Mesothelial cell of epicardium (in vitro differentiated cells): Measurements from ENCODE around the gene GCLC. TPM values are rescaled to one million over a fixed set of nuclear protein-coding genes. Genes with fewer than 3 reads are reported as not detected.

Experiments used
- DNase-seq, 2 experiments: peaks; one replicate each; pipeline ENCODE4 v3.0.0; 2021; ENCODE audit warnings: low spot score in 2 of 2; ENCODE audit not compliant: unreplicated experiment in 2 of 2
- H3K27ac Mint-ChIP-seq: 2 replicates; pipeline ENCODE4 v1.8.0; 2021; ENCODE audit warnings: mixed read lengths
- H3K27me3 Mint-ChIP-seq: 2 replicates; pipeline ENCODE4 v1.8.0; 2021; ENCODE audit warnings: low read depth, mixed read lengths
- H3K36me3 Mint-ChIP-seq: 2 replicates; pipeline ENCODE4 v1.8.0; 2021; ENCODE audit warnings: mixed read lengths
- H3K4me1 Mint-ChIP-seq: 2 replicates; pipeline ENCODE4 v1.8.0; 2021; ENCODE audit warnings: mixed read lengths
- H3K4me3 Mint-ChIP-seq: 2 replicates; pipeline ENCODE4 v1.8.0; 2021; ENCODE audit warnings: mild to moderate bottlenecking, moderate library complexity, mixed read lengths
- H3K9me3 Mint-ChIP-seq: 2 replicates; pipeline ENCODE4 v1.8.0; 2021; ENCODE audit warnings: mixed read lengths
- CTCF ChIP-seq: fragments of 200-600 bp; sonication (generic); IDR thresholded peaks from one replicate; pipeline ENCODE4 v1.5.0; 2021; ENCODE audit warnings: antibody characterized with exemption; ENCODE audit not compliant: unreplicated experiment
- total RNA-seq: library from RNA; stranded (reverse); gene quantifications from 3 replicates; pipeline ENCODE4 v1.2.1, GENCODE V29; 2021

The GCLC gene
- total RNA-seq, 1 donor from 2014 or later = 18.7 TPM

GRCh38 chr6:53527249-53527765 lies 17.6 kb downstream of the GCLC start:
- no peak overlapping the region for H3K4me3 Mint-ChIP-seq
- no peak for TF ChIP-seq CTCF
- no peak overlapping the region for H3K27ac Mint-ChIP-seq
- H3K36me3 Mint-ChIP-seq = no peaks in the 10 kb centered on the region
- no peaks in the 10 kb centered on the region for H3K9me3 Mint-ChIP-seq
- no peak for DNase-seq
- no peaks in the 10 kb centered on the region for H3K27me3 Mint-ChIP-seq
- peaks cover 65% of the 10 kb centered on the region for H3K4me1 Mint-ChIP-seq

GRCh38 chr6:53526000-53526399 lies 18.9 kb downstream of the GCLC start:
- DNase-seq = no peak
- no peak for TF ChIP-seq CTCF
- no peaks in the 10 kb centered on the region for H3K9me3 Mint-ChIP-seq
- peaks cover 52% of the 10 kb centered on the region for H3K4me1 Mint-ChIP-seq
- no peaks in the 10 kb centered on the region for H3K27me3 Mint-ChIP-seq
- no peaks in the 10 kb centered on the region for H3K36me3 Mint-ChIP-seq
- peak overlapping the region; percentile 40 for H3K27ac Mint-ChIP-seq
- no peak overlapping the region for H3K4me3 Mint-ChIP-seq

- Mint-ChIP-seq H3K4me3 (no peak overlapping the region), H3K27ac (no peak overlapping the region), H3K27me3 (no peaks in the 10 kb centered on the region), H3K36me3 (peaks cover 6% of the 10 kb centered on the region), H3K4me1 (peaks cover 37% of the 10 kb centered on the region), H3K9me3 (no peaks in the 10 kb centered on the region)
- TF ChIP-seq CTCF = no peak
- no peak for DNase-seq
These were observed 20.5 kb downstream of the GCLC start for GRCh38 chr6:53524455-53524815.

- H3K27me3 Mint-ChIP-seq = no peaks in the 10 kb centered on the region
- no peak for TF ChIP-seq CTCF
- peaks cover 31% of the 10 kb centered on the region for H3K4me1 Mint-ChIP-seq
- peak overlapping the region; percentile 12 for H3K27ac Mint-ChIP-seq
- H3K36me3 Mint-ChIP-seq = peaks cover 7% of the 10 kb centered on the region
- no peaks in the 10 kb centered on the region for H3K9me3 Mint-ChIP-seq
- H3K4me3 Mint-ChIP-seq = no peak overlapping the region
- DNase-seq = no peak
These were observed 21.1 kb downstream of the GCLC start for GRCh38 chr6:53523511-53524454.

- no peak for DNase-seq
- Mint-ChIP-seq H3K36me3 (peaks cover 13% of the 10 kb centered on the region), H3K4me3 (no peak overlapping the region), H3K27ac (no peak overlapping the region), H3K4me1 (peaks cover 19% of the 10 kb centered on the region), H3K9me3 (no peaks in the 10 kb centered on the region), H3K27me3 (no peaks in the 10 kb centered on the region)
- TF ChIP-seq CTCF = no peak
These were observed 24.5 kb downstream of the GCLC start for GRCh38 chr6:53520320-53520928.
